ENCODE results near the gene AMER3.

Gene AMER3

GRCh38 chr2:130799295-130799694 is 44.0 kb downstream of the AMER3 start:
- Histone ChIP-seq H3K4me1 (ENCODE audit: control insufficient read depth, insufficient read depth, low read length, poor library complexity, severe bottlenecking) (no peaks in the 10 kb centered on the region), H3K36me3 (ENCODE audit: control insufficient read depth, insufficient read depth, low read length) (no peaks in the 10 kb centered on the region), H3K4me3 (ENCODE audit: extremely low read depth, insufficient read depth, low read length, poor library complexity, severe bottlenecking) (no peak overlapping the region), H3K9me3 (ENCODE audit: control insufficient read depth, low read length) (no peaks in the 10 kb centered on the region), H3K27ac (ENCODE audit: low read depth, low read length, severe bottlenecking) (no peak overlapping the region)
- no CpG with 5 or more reads among the region's 1 CpG for WGBS, 2 experiments (ENCODE audit: insufficient coverage in 2 of 2)

- no peak overlapping the region for H3K4me3 ChIP-seq (ENCODE audit: extremely low read depth, insufficient read depth, low read length, poor library complexity, severe bottlenecking)
- no peaks in the 10 kb centered on the region for H3K36me3 ChIP-seq (ENCODE audit: control insufficient read depth, insufficient read depth, low read length)
- no peaks in the 10 kb centered on the region for H3K9me3 ChIP-seq (ENCODE audit: control insufficient read depth, low read length)
- no peak overlapping the region for H3K27ac ChIP-seq (ENCODE audit: low read depth, low read length, severe bottlenecking)
- 86% methylated on average over 3 of the region's 4 CpGs; no CpG with 5 or more reads in 1 of the 2 experiments for WGBS, 2 experiments (ENCODE audit: insufficient coverage in 2 of 2)
- H3K4me1 ChIP-seq (ENCODE audit: control insufficient read depth, insufficient read depth, low read length, poor library complexity, severe bottlenecking), result no peaks in the 10 kb centered on the region
Measured at GRCh38 chr2:130805613-130806012, 50.3 kb downstream of the AMER3 start.

DNA sequence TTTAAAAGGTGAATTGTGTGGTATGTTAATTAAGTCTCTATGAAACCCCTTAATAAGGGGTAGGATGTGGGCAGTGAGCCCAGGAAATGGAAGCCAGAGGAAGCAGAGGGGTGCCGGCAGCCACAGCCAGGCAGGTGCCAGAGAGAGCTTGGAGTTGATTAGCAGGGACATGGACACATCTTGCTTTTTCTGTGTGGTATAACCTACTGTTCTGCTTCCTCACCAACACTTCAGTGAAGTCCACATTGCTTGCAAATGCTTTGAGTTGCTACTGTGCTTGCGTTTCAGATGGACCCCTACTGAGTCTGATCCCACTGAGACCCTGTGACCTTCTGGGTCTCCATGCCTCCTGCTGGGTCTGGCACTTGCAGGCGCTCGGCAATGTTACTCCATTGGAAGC is 51.0 kb downstream of the AMER3 start:
- WGBS, 2 experiments (ENCODE audit: insufficient coverage in 2 of 2), result 61 to 73% methylated on average over 2 to 3 of the region's 4 CpGs
- no peaks in the 10 kb centered on the region for H3K36me3 ChIP-seq (ENCODE audit: control insufficient read depth, insufficient read depth, low read length)
- H3K9me3 ChIP-seq (ENCODE audit: control insufficient read depth, low read length), result no peaks in the 10 kb centered on the region
- no peak overlapping the region for H3K4me3 ChIP-seq (ENCODE audit: extremely low read depth, insufficient read depth, low read length, poor library complexity, severe bottlenecking)
- no peaks in the 10 kb centered on the region for H3K4me1 ChIP-seq (ENCODE audit: control insufficient read depth, insufficient read depth, low read length, poor library complexity, severe bottlenecking)
- H3K27ac ChIP-seq (ENCODE audit: low read depth, low read length, severe bottlenecking), result no peak overlapping the region

DNA sequence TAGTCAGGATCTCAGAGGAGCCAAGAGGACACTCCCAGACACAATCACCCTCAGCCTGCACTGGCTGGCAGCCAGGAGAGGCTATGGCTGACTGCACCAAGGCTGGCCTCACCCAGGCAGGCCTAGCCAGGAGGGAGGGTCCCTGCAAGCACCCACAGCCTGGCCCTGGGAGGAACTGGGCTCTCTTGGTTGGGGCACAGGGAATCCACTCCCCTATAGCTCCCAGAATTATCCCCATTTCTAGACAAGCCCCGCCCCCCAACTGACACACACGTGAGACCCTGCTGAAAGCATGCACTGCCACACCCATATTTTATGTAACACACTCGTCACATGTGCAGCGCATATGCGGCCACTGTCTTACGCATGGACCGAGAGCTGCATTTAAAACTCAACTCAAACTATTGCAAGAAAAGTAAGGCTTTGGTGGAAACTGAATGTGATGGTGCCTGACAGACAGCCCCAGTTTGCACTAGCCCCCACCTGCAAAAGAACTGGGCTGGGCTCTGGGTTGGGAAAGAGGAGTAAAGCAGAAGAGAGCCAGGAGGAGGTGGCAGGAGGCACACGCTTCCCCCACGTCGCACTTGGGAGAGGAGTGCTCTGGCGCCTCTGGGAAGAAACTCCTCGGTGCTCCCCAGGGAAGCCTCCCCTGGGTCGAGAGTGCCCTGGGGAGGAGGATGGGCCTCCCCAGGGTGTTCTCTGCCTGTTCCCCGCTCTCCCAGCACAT is 52.5 kb downstream of the AMER3 start:
- H3K4me3 ChIP-seq (ENCODE audit: extremely low read depth, insufficient read depth, low read length, poor library complexity, severe bottlenecking), result no peak overlapping the region
- H3K4me1 ChIP-seq (ENCODE audit: control insufficient read depth, insufficient read depth, low read length, poor library complexity, severe bottlenecking), result no peaks in the 10 kb centered on the region
- 81 to 91% methylated on average over 6 to 7 of the region's 14 CpGs for WGBS, 2 experiments (ENCODE audit: insufficient coverage in 2 of 2)
- H3K9me3 ChIP-seq (ENCODE audit: control insufficient read depth, low read length), result no peaks in the 10 kb centered on the region
- no peaks in the 10 kb centered on the region for H3K36me3 ChIP-seq (ENCODE audit: control insufficient read depth, insufficient read depth, low read length)
- H3K27ac ChIP-seq (ENCODE audit: low read depth, low read length, severe bottlenecking), result no peak overlapping the region

DNA sequence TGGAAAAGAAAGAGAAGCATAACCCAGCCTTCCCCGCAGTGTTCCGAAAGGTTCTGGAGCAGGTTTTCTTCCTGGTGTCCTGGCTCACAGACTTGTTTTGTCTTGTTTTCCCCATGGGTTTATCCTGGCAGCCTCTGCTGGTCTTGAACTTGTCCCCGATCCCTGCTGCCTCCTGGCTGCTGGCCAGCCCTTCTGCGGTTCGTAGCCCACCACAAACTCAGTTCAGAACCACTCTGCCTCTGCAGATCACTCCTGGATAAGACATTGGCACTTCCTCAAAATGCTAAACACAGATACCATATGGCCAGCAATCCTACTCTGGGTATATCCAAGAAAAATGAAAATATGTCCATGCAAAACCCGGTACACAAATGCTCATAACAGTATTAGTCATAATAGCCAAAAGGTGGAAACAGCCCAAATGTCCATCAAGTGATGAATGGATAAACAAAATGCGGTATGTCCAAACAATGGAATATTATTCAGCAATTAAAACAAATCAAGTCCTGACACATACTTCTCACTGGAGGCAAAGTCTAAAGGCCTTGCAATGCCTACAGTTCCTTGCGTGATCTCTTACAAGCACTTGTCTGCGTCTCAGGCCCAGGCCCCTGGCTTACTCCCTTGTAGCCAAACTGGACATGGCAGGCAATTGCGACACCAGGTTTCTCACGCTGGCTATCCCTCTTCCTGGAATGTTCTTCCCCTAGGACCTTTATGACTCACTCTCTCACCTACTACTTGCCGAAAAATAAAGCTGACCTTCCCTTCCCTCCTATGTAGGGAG is 53.3 kb downstream of the AMER3 start:
- Histone ChIP-seq H3K9me3 (ENCODE audit: control insufficient read depth, low read length) (no peaks in the 10 kb centered on the region), H3K4me3 (ENCODE audit: extremely low read depth, insufficient read depth, low read length, poor library complexity, severe bottlenecking) (no peak overlapping the region), H3K27ac (ENCODE audit: low read depth, low read length, severe bottlenecking) (no peak overlapping the region), H3K4me1 (ENCODE audit: control insufficient read depth, insufficient read depth, low read length, poor library complexity, severe bottlenecking) (no peaks in the 10 kb centered on the region), H3K36me3 (ENCODE audit: control insufficient read depth, insufficient read depth, low read length) (no peaks in the 10 kb centered on the region)
- 95 to 96% methylated on average over 9 of the region's 12 CpGs for WGBS, 2 experiments (ENCODE audit: insufficient coverage in 2 of 2)

GRCh38 chr2:130810490-130810889 is 55.1 kb downstream of the AMER3 start:
- WGBS, 2 experiments (ENCODE audit: insufficient coverage in 2 of 2), result 67 to 94% methylated on average over 5 of the region's 7 CpGs
- Histone ChIP-seq H3K27ac (ENCODE audit: low read depth, low read length, severe bottlenecking) (no peak overlapping the region), H3K4me3 (ENCODE audit: extremely low read depth, insufficient read depth, low read length, poor library complexity, severe bottlenecking) (no peak overlapping the region), H3K36me3 (ENCODE audit: control insufficient read depth, insufficient read depth, low read length) (no peaks in the 10 kb centered on the region), H3K4me1 (ENCODE audit: control insufficient read depth, insufficient read depth, low read length, poor library complexity, severe bottlenecking) (no peaks in the 10 kb centered on the region), H3K9me3 (ENCODE audit: control insufficient read depth, low read length) (no peaks in the 10 kb centered on the region)

DNA sequence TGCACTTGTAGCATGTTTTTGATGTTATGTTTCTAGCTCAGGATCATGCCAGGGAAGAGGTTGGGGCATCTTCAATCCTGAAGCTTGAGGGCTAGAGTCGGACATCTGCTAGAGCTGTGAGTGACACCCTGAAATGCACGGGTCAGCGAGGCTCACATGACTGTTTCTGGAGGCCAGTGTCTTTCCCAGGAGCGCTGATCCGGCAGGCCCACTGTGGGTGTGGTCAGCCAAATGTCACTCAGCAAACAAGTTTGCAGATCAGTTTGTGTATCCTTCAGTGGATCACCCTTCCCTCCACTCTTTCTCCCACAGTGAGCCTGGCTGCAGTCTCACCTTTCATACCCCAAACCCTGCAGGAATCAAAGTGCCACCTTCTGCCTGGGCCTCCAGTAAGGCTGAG is 58.4 kb downstream of the AMER3 start:
- 88 to 90% methylated on average over 5 of the region's 5 CpGs for WGBS, 2 experiments (ENCODE audit: insufficient coverage in 2 of 2)
- H3K4me1 ChIP-seq (ENCODE audit: control insufficient read depth, insufficient read depth, low read length, poor library complexity, severe bottlenecking), result no peaks in the 10 kb centered on the region
- no peak overlapping the region for H3K27ac ChIP-seq (ENCODE audit: low read depth, low read length, severe bottlenecking)
- H3K4me3 ChIP-seq (ENCODE audit: extremely low read depth, insufficient read depth, low read length, poor library complexity, severe bottlenecking), result no peak overlapping the region
- H3K36me3 ChIP-seq (ENCODE audit: control insufficient read depth, insufficient read depth, low read length), result no peaks in the 10 kb centered on the region
- H3K9me3 ChIP-seq (ENCODE audit: control insufficient read depth, low read length), result no peaks in the 10 kb centered on the region

DNA sequence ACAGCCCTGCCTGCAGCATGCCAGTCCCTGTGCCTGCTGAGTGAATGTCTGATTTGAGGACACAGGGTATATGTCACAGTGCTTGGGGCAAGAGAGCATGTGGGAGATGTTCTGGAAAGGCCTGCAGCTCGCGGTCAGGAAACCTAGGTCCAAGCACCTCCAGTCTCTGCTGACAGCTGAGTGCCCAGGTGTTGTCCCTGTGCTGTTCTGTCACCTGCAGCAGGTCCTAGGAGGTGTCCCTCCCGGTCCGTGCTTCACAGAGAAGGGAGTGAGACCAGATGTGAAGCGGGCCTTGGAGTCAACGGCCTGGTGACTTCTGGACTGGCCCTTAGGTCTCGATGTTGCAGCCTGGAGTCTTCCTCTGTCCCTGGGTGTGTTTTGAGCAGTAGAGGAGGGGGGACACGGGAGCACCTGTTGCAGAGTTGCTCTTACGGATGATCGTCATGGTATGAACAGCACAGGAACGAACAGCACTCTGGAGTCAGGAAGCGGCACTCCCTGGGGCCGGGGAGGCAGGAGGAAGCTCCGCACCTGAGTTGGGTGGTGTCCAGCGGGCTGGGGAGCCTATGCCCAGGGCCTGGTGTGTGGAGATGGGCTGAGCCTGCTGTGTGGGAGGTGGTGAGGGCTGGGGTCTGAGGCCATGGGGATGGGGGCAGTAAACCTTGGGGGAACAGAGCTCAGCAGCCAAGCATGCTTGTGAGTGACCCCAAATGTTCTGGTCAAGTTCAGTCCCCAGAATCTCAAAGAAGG is 59.8 kb downstream of the AMER3 start:
- H3K36me3 ChIP-seq (ENCODE audit: control insufficient read depth, insufficient read depth, low read length), result no peaks in the 10 kb centered on the region
- H3K27ac ChIP-seq (ENCODE audit: low read depth, low read length, severe bottlenecking), result no peak overlapping the region
- whole genome bisulfite sequencing, 2 experiments (ENCODE audit: insufficient coverage in 2 of 2), result 90 to 95% methylated on average over 15 of the region's 15 CpGs
- H3K4me1 ChIP-seq (ENCODE audit: control insufficient read depth, insufficient read depth, low read length, poor library complexity, severe bottlenecking), result peaks cover 10% of the 10 kb centered on the region
- no peaks in the 10 kb centered on the region for H3K9me3 ChIP-seq (ENCODE audit: control insufficient read depth, low read length)
- H3K4me3 ChIP-seq (ENCODE audit: extremely low read depth, insufficient read depth, low read length, poor library complexity, severe bottlenecking), result no peak overlapping the region
